Left lung (tissue), 10 donors: ENCODE data around the gene TRPM4. TPM values are rescaled to one million over a fixed set of nuclear protein-coding genes. Genes with fewer than 3 reads are reported as not detected.
A peak's percentile ranks its signal among the peaks of the same experiment; 100 is the strongest.
"Not testable (repeated sequence)": the region's sequence is repeated elsewhere in the genome, so short reads cannot be mapped to it uniquely, and the experiment has no call there.

Experiments
- ATAC-seq: fragments of 200-7000 bp; cut with Tn5 transposase; one replicate; pipeline ENCODE4 v1.9.1; 2020; ENCODE audit warnings: moderate library complexity
- DNase-seq, 4 donors: peaks; one replicate each; pipeline ENCODE4 v3.0.0-alpha.2; 2013 to 2020
- H3K27ac ChIP-seq, 2 donors: fragments of 200-600 bp; sonication (generic) in 1 of 2; one replicate each; pipeline versions ENCODE4 v1.5.0 to v1.8.0; 2020 to 2021
- H3K27me3 ChIP-seq, 2 donors: fragments of 200-600 bp; sonication (generic) in 1 of 2; one replicate each; pipeline versions ENCODE4 v1.5.0 to v1.8.0; 2020 to 2021
- H3K36me3 ChIP-seq, 2 donors: fragments of 200-600 bp; sonication (generic) in 1 of 2; one replicate each; pipeline versions ENCODE4 v1.5.0 to v1.8.0; 2020 to 2021
- H3K4me1 ChIP-seq, 2 donors: fragments of 200-600 bp; one replicate each; pipeline ENCODE4 v1.8.0; 2021
- H3K4me3 ChIP-seq, 2 donors: fragments of 200-600 bp; sonication (generic) in 1 of 2; one replicate each; pipeline versions ENCODE4 v1.5.0 to v1.8.0; 2020 to 2021; ENCODE audit warnings: mild to moderate bottlenecking in 1 of 2
- H3K9me3 ChIP-seq, 2 donors: fragments of 200-600 bp; sonication (generic) in 1 of 2; one replicate each; pipeline versions ENCODE4 v1.5.0 to v1.8.0; 2020 to 2021
- intact Hi-C, 2 donors: fragments of 100-400 bp; cut with DNase I; formaldehyde crosslinking; loops; one replicate each; pipeline versions ENCODE4 v1.11.2 to v1.14.2; 2022
- polyA plus RNA-seq, 6 donors: library from polyadenylated mRNA; unstranded; fragments of 120-200 nt; gene quantifications; one replicate each; pipeline ENCODE4 v1.2.1, GENCODE V29; 2013; ENCODE audit not compliant: insufficient read length in 6 of 6
- total RNA-seq, 2 donors: library from RNA; stranded (reverse); fragmentation: NEBNext Ultra II Directional; extraction: Animal tissue kit (Norgen Biotek cat#: 25700); gene quantifications; one replicate each; pipeline ENCODE4 v1.2.1, GENCODE V29; 2021
- TF ChIP-seq, protein P1 (sequence below), 2 donors: fragments of 200-600 bp; sonication (generic) in 1 of 2; IDR thresholded peaks; one replicate each; pipeline versions ENCODE4 v1.5.0 to v1.8.0; 2021; ENCODE audit warnings: antibody characterized with exemption in 2 of 2
- donor health status: DM: no; HTN: yes; CAD: no.
- donor health status: DM: no; HTN: no; CAD: no.

The TRPM4 gene
- total and polyA plus RNA-seq, 8 donors, result 14.3 to 61.7 (median 29.7) TPM

DNA sequence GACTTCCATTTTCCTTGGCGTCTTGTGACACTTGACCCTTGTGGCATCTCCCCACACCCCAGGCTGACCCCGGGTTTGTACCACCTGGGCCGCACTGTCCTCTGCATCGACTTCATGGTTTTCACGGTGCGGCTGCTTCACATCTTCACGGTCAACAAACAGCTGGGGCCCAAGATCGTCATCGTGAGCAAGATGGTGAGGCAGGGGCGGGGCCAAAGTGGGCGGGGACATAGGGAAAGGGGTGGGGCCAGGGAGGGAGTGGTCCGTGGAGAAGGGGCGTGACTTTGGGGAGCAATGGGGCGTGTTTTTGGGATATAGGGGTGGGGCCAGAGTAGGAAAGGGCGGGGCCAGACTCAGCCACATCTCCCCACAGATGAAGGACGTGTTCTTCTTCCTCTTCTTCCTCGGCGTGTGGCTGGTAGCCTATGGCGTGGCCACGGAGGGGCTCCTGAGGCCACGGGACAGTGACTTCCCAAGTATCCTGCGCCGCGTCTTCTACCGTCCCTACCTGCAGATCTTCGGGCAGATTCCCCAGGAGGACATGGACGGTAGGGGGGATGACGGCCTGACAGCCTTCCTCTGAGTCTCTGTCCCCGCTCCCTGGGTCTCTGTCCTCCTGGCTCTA, 42.8 kb downstream of the TRPM4 start:
- Histone ChIP-seq H3K4me1 (peaks cover 0 to 18% of the 10 kb centered on the region in 2 donors), H3K9me3 (no peaks in the 10 kb centered on the region), H3K36me3 (peaks cover 0 to 30% of the 10 kb centered on the region in 2 donors), H3K27ac (no peak overlapping the region), H3K27me3 (no peaks in the 10 kb centered on the region), H3K4me3 (no peak overlapping the region)
- intact Hi-C loops, result loop anchor here in 1 of 2 donors (10.0 kb wide), 1 partner anchor 96 kb away; no protein-coding TSS in a partner anchor
- no peak for ATAC-seq
- no peak for DNase-seq
- TF ChIP-seq, protein P1, sequence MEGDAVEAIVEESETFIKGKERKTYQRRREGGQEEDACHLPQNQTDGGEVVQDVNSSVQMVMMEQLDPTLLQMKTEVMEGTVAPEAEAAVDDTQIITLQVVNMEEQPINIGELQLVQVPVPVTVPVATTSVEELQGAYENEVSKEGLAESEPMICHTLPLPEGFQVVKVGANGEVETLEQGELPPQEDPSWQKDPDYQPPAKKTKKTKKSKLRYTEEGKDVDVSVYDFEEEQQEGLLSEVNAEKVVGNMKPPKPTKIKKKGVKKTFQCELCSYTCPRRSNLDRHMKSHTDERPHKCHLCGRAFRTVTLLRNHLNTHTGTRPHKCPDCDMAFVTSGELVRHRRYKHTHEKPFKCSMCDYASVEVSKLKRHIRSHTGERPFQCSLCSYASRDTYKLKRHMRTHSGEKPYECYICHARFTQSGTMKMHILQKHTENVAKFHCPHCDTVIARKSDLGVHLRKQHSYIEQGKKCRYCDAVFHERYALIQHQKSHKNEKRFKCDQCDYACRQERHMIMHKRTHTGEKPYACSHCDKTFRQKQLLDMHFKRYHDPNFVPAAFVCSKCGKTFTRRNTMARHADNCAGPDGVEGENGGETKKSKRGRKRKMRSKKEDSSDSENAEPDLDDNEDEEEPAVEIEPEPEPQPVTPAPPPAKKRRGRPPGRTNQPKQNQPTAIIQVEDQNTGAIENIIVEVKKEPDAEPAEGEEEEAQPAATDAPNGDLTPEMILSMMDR (IDR thresholded peaks at IDR 0.05), result no peak

DNA sequence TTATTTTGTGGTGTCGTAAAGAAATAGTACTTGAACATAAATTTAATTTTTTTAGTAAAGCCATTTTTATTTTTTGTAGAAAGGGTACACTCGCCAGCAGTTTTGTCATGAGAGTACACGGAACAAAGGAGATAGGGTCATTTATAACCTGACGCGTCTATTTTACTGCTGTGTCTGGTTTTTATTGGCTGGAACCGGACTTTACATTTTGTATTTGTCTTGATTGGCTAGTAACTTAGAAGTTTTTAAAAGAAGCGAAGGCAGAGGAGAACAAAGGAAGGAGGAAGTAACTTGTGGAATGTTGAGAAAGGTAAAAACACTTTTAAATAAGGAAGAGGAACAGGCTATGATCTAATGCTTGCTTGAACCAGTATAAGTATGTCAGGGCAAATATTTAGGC, 43.5 kb downstream of the TRPM4 start:
- H3K27me3 ChIP-seq, result no peaks in the 10 kb centered on the region
- intact Hi-C loops, result loop anchor here in 1 of 2 donors (10.0 kb wide), 1 partner anchor 96 kb away; no protein-coding TSS in a partner anchor
- peaks cover 0 to 18% of the 10 kb centered on the region in 2 donors for H3K4me1 ChIP-seq
- H3K27ac ChIP-seq, result no peak overlapping the region
- DNase-seq (no peak), ATAC-seq (no peak)
- no peaks in the 10 kb centered on the region for H3K9me3 ChIP-seq
- TF ChIP-seq, protein P1 (IDR thresholded peaks at IDR 0.05), result no peak
- peaks cover 0 to 36% of the 10 kb centered on the region in 2 donors for H3K36me3 ChIP-seq
- H3K4me3 ChIP-seq, result no peak overlapping the region

DNA sequence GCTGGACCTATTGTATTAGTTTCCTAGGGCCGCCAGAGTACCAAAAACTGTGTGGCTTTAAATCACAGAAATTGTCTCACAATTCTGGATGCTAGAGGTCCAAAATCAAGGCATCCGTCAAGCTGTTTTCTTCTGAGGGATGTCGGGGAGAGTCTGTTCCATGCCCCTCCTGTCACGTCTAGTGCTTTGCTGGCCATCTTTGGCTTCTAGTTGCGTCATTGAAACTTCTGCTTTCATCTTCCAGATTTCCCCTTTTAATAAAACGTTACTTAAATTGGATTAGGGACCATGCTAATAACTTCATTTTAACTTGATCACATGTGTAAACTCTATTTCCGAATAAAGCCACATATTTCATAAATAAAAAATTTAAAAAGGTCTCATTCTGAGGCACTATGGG, 47.5 kb downstream of the TRPM4 start:
- ATAC-seq, result peak; percentile 16
- Histone ChIP-seq H3K27ac (no peak overlapping the region), H3K4me3 (no peak overlapping the region), H3K36me3 (peaks cover 0 to 39% of the 10 kb centered on the region in 2 donors), H3K4me1 (peaks cover 0 to 9% of the 10 kb centered on the region in 2 donors), H3K27me3 (no peaks in the 10 kb centered on the region), H3K9me3 (no peaks in the 10 kb centered on the region)
- intact Hi-C loops, result loop anchor here in 1 of 2 donors (10.0 kb wide), 1 partner anchor 100 kb away; no protein-coding TSS in a partner anchor
- no peak for DNase-seq
- TF ChIP-seq, protein P1 (IDR thresholded peaks at IDR 0.05), result no peak

DNA sequence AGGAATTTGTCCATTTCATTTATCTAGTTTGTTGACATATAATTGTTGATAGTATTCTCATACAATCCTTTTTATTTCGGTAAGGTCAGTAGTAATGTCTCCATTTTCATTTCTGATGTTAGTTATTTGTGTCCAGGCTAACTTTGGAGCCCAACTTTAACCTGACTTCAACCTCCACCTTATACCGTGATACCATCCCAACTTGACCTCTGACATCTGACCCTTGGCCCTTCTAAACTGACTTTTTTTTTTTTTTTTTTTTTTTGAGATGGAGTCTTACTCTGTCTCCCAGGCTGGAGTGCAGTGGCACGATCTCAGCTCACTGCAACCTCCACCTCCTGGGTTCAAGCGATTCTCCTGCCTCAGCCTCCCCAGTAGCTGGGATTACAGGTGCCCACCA, 51.9 kb downstream of the TRPM4 start:
- not testable (repeated sequence) for H3K4me1 ChIP-seq, H3K9me3 ChIP-seq, H3K4me3 ChIP-seq, DNase-seq, ATAC-seq, H3K27ac ChIP-seq, H3K27me3 ChIP-seq
- peaks cover 0 to 15% of the 10 kb centered on the region in 2 donors for H3K36me3 ChIP-seq
- intact Hi-C loops, result loop anchor here in 1 of 2 donors (10.0 kb wide), 1 partner anchor 105 kb away; no protein-coding TSS in a partner anchor

DNA sequence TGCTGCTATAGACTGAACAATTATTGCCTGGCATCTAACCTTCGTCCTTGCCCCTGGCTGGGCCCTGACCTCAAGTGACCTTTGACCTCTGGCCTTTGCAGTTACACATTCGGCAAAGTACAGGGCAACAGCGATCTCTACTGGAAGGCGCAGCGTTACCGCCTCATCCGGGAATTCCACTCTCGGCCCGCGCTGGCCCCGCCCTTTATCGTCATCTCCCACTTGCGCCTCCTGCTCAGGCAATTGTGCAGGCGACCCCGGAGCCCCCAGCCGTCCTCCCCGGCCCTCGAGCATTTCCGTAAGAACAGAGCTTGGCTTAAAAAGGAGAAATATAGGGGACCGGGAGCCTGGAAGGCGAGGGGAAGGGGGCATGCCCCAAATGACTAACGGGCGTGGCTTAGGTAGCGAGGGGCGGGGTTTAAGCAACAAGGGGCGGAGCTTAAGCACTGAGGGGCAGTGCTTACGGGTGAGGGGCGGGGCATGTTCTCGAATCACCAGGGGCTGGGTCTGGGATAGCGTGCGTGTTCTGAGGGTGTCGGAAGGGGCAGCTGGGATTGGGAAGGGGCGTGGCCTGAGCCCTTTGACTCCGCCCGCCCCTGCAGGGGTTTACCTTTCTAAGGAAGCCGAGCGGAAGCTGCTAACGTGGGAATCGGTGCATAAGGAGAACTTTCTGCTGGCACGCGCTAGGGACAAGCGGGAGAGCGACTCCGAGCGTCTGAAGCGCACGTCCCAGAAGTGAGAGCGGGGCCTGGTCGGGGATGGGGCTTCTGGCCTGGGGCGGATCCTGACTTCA, 52.7 kb downstream of the TRPM4 start:
- intact Hi-C loops, result no loop called here
- H3K27ac ChIP-seq, result no peak overlapping the region
- ATAC-seq, result peak; percentile 56
- H3K4me1 ChIP-seq, result peaks cover 0 to 5% of the 10 kb centered on the region in 2 donors
- H3K27me3 ChIP-seq, result no peaks in the 10 kb centered on the region
- DNase-seq, result peak in 2 of 4 donors; percentile 43 to 80
- TF ChIP-seq, protein P1 (IDR thresholded peaks at IDR 0.05), result no peak
- no peak overlapping the region for H3K4me3 ChIP-seq
- H3K36me3 ChIP-seq, result peaks cover 0 to 15% of the 10 kb centered on the region in 2 donors
- no peaks in the 10 kb centered on the region for H3K9me3 ChIP-seq
